BLaER1 (cell line): ENCODE results near the gene CHRM1.
A peak's percentile ranks its signal among the peaks of the same experiment; 100 is the strongest.

Source experiments
- H3K27ac ChIP-seq: shearing (Covaris generic); formaldehyde crosslinking; 2 replicates; pipeline ENCODE4 v1.8.1; 2022
- H3K27me3 ChIP-seq: shearing (Covaris generic); formaldehyde crosslinking; 2 replicates; pipeline ENCODE4 v1.8.1; 2022
- H3K36me3 ChIP-seq: shearing (Covaris generic); formaldehyde crosslinking; 2 replicates; pipeline ENCODE4 v1.8.1; 2022
- H3K4me1 ChIP-seq: shearing (Covaris generic); formaldehyde crosslinking; 2 replicates; pipeline ENCODE4 v1.8.1; 2022
- H3K4me2 ChIP-seq: shearing (Covaris generic); formaldehyde crosslinking; 2 replicates; pipeline ENCODE4 v1.8.1; 2022
- H3K4me3 ChIP-seq: shearing (Covaris generic); formaldehyde crosslinking; 2 replicates; pipeline ENCODE4 v1.8.1; 2022
- H3K9ac ChIP-seq: shearing (Covaris generic); formaldehyde crosslinking; 2 replicates; pipeline ENCODE4 v1.8.1; 2022
- H3K9me3 ChIP-seq: shearing (Covaris generic); formaldehyde crosslinking; 2 replicates; pipeline ENCODE4 v1.8.1; 2022
- H4K20me1 ChIP-seq: shearing (Covaris generic); formaldehyde crosslinking; 2 replicates; pipeline ENCODE4 v1.8.1; 2022
- Cebpa-rat ChIP-seq: shearing (Covaris generic); IDR thresholded peaks from 2 replicates; pipeline ENCODE4 v1.8.1; 2022

CHRM1 gene

GRCh38 chr11:62925308-62925707 is 4.1 kb upstream of the CHRM1 start:
- H3K9ac ChIP-seq, result no peak overlapping the region
- no peaks in the 10 kb centered on the region for H4K20me1 ChIP-seq
- peaks cover 74% of the 10 kb centered on the region for H3K27me3 ChIP-seq
- H3K36me3 ChIP-seq, result no peaks in the 10 kb centered on the region
- H3K4me3 ChIP-seq, result no peak overlapping the region
- no peak overlapping the region for H3K27ac ChIP-seq
- peaks cover 67% of the 10 kb centered on the region for H3K4me1 ChIP-seq
- TF ChIP-seq Cebpa-rat, result no peak
- H3K9me3 ChIP-seq, result peaks cover 9% of the 10 kb centered on the region; the same call in 1 of the 2 replicates
- H3K4me2 ChIP-seq, result no peak overlapping the region

- Histone ChIP-seq H3K4me2 (peak overlapping the region; percentile 91), H3K27me3 (peaks cover 69% of the 10 kb centered on the region), H3K36me3 (no peaks in the 10 kb centered on the region), H3K9ac (peak overlapping the region; percentile 28; the same call in 1 of the 2 replicates), H3K27ac (peak overlapping the region; percentile 14; the same call in 1 of the 2 replicates), H3K9me3 (peaks cover 9% of the 10 kb centered on the region; the same call in 1 of the 2 replicates), H3K4me1 (peaks cover 66% of the 10 kb centered on the region), H4K20me1 (no peaks in the 10 kb centered on the region), H3K4me3 (peak overlapping the region; percentile 61)
- no peak for TF ChIP-seq Cebpa-rat
Observed at GRCh38 chr11:62923601-62924411, 2.6 kb upstream of the CHRM1 start.

- no peak overlapping the region for H3K4me3 ChIP-seq
Observed at GRCh38 chr11:62922653-62923431, 1.7 kb upstream of the CHRM1 start.

GRCh38 chr11:62922189-62922589 is 1.0 kb upstream of the CHRM1 start:
- peaks cover 60% of the 10 kb centered on the region for H3K4me1 ChIP-seq
- no peaks in the 10 kb centered on the region for H4K20me1 ChIP-seq
- H3K9ac ChIP-seq, result no peak overlapping the region
- H3K27me3 ChIP-seq, result peaks cover 53% of the 10 kb centered on the region
- H3K9me3 ChIP-seq, result peaks cover 9% of the 10 kb centered on the region; the same call in 1 of the 2 replicates
- H3K4me3 ChIP-seq, result no peak overlapping the region
- H3K4me2 ChIP-seq, result peak overlapping the region; percentile 59
- H3K36me3 ChIP-seq, result no peaks in the 10 kb centered on the region
- TF ChIP-seq Cebpa-rat, result no peak
- no peak overlapping the region for H3K27ac ChIP-seq

More at GRCh38 chr11:62922653-62923431, 1.7 kb upstream of the CHRM1 start:
- Histone ChIP-seq H3K36me3 (no peaks in the 10 kb centered on the region), H3K4me2 (peak overlapping the region; percentile 59), H4K20me1 (no peaks in the 10 kb centered on the region), H3K9ac (no peak overlapping the region), H3K9me3 (peaks cover 9% of the 10 kb centered on the region; the same call in 1 of the 2 replicates), H3K27ac (no peak overlapping the region), H3K4me1 (peaks cover 60% of the 10 kb centered on the region), H3K27me3 (peaks cover 59% of the 10 kb centered on the region)
- TF ChIP-seq Cebpa-rat, result no peak

GRCh38 chr11:62921573-62922188 is 518 bp upstream of the CHRM1 start:
- H3K27ac ChIP-seq, result no peak overlapping the region
- H3K4me3 ChIP-seq, result no peak overlapping the region
- H3K27me3 ChIP-seq, result peaks cover 48% of the 10 kb centered on the region
- no peak for TF ChIP-seq Cebpa-rat
- no peaks in the 10 kb centered on the region for H3K36me3 ChIP-seq
- peak overlapping the region; percentile 59 for H3K4me2 ChIP-seq
- H3K4me1 ChIP-seq, result peaks cover 60% of the 10 kb centered on the region
- H4K20me1 ChIP-seq, result no peaks in the 10 kb centered on the region
- peaks cover 9% of the 10 kb centered on the region; the same call in 1 of the 2 replicates for H3K9me3 ChIP-seq
- no peak overlapping the region for H3K9ac ChIP-seq

GRCh38 chr11:62919898-62920640 is 1.1 kb downstream of the CHRM1 start:
- Histone ChIP-seq H3K27ac (no peak overlapping the region), H3K4me1 (peaks cover 53% of the 10 kb centered on the region), H3K4me2 (peak overlapping the region; percentile 59), H3K27me3 (peaks cover 31% of the 10 kb centered on the region), H3K9me3 (no peaks in the 10 kb centered on the region), H4K20me1 (no peaks in the 10 kb centered on the region), H3K36me3 (no peaks in the 10 kb centered on the region), H3K9ac (no peak overlapping the region), H3K4me3 (no peak overlapping the region)
- no peak for TF ChIP-seq Cebpa-rat

GRCh38 chr11:62919476-62919875 is 1.7 kb downstream of the CHRM1 start:
- Histone ChIP-seq H3K9me3 (no peaks in the 10 kb centered on the region), H3K27me3 (peaks cover 26% of the 10 kb centered on the region), H3K36me3 (no peaks in the 10 kb centered on the region), H3K9ac (no peak overlapping the region), H3K4me2 (no peak overlapping the region), H3K4me1 (peaks cover 47% of the 10 kb centered on the region), H3K4me3 (no peak overlapping the region), H4K20me1 (no peaks in the 10 kb centered on the region), H3K27ac (no peak overlapping the region)
- TF ChIP-seq Cebpa-rat, result no peak

- Histone ChIP-seq H3K27ac (no peak overlapping the region), H3K4me3 (no peak overlapping the region), H3K9me3 (no peaks in the 10 kb centered on the region), H3K4me2 (no peak overlapping the region), H3K9ac (no peak overlapping the region), H3K4me1 (peaks cover 37% of the 10 kb centered on the region), H3K27me3 (peaks cover 16% of the 10 kb centered on the region), H4K20me1 (no peaks in the 10 kb centered on the region), H3K36me3 (no peaks in the 10 kb centered on the region)
- no peak for TF ChIP-seq Cebpa-rat
Observed at GRCh38 chr11:62918531-62918930, 2.6 kb downstream of the CHRM1 start.

GRCh38 chr11:62917906-62918502 is 3.2 kb downstream of the CHRM1 start:
- H3K4me3 ChIP-seq, result no peak overlapping the region
- no peak overlapping the region for H3K4me2 ChIP-seq
- peaks cover 34% of the 10 kb centered on the region for H3K4me1 ChIP-seq
- no peaks in the 10 kb centered on the region for H3K36me3 ChIP-seq
- H4K20me1 ChIP-seq, result no peaks in the 10 kb centered on the region
- no peak for TF ChIP-seq Cebpa-rat
- no peak overlapping the region for H3K9ac ChIP-seq
- peaks cover 12% of the 10 kb centered on the region for H3K27me3 ChIP-seq
- H3K9me3 ChIP-seq, result no peaks in the 10 kb centered on the region
- no peak overlapping the region for H3K27ac ChIP-seq
